22Rv1 (cell line): ENCODE data around the gene OMD.

Experiments
- CTCF ChIP-seq: fragments of 450-650 bp; IDR thresholded peaks from 2 replicates; pipeline ENCODE4 v1.5.1; 2017; ENCODE audit warnings: mild to moderate bottlenecking
- ZFX ChIP-seq: fragments of 450-650 bp; IDR thresholded peaks from 2 replicates; pipeline ENCODE4 v1.6.1; 2017; ENCODE audit warnings: antibody characterized with exemption, borderline replicate concordance

DNA sequence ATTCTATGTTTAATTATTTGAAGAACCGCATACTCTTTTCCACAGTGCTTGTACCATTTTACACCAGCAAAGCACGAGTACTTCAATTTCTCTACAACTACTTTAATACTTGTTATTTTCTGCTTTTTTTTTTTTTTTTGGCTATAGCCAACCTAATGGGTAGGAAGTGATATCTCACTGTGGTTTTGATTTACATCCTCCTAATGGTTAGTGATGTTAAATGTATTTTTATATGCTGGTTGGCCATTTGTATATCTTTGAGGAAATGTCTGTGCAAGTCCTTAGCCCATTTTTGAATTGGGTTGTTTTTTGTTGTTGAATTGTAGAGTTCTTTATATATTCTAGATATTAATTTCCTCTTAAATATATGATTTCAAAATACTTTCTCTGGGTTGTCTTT lies 42.5 kb downstream of the OMD start:
- TF ChIP-seq CTCF (no peak), ZFX (no peak)
